SIG-M5 treated with dmso at 0.1 percent for 504 hours (cell line): Measurements from ENCODE around the gene NRXN3.

Experiments used
- DNase-seq: peaks from one replicate; lab custom pipeline; 2025; ENCODE audit not compliant: unreplicated experiment; lab: John Stamatoyannopoulos, UW

Gene NRXN3

DNA sequence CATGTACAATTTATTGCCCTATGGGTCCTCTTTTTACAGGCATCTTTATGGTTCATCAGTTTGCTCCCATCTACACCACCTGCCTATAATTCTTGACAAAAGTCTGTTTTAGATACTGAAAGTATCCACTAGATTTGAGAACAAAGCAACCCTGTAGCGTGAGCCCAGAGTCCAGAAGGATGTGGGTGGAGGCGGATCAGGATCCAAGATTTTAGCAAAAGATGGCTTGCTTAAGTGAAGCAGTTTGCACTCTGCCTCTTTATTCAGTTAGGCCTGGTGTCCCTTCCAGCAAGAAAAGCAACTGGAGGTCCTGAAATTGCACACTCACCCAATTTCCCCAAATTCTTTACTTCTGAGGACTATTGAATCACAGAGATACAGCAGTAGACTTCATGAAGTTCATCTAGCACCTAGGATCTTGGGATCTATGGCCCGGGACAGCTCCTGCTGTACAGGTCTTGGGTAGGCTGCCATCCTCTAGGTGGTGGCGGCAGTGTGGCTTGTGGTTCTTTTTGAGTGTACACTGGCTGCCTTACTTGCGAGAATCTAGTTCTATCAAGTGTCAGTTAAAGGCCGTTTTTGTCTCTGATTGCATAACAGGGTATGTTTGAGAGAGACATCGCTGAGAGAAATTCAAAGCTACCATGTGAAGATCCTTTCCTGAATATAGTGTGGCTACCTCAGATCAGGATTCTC, 873.2 kb downstream of the NRXN3 start:
- DNase-seq: no peak

DNA sequence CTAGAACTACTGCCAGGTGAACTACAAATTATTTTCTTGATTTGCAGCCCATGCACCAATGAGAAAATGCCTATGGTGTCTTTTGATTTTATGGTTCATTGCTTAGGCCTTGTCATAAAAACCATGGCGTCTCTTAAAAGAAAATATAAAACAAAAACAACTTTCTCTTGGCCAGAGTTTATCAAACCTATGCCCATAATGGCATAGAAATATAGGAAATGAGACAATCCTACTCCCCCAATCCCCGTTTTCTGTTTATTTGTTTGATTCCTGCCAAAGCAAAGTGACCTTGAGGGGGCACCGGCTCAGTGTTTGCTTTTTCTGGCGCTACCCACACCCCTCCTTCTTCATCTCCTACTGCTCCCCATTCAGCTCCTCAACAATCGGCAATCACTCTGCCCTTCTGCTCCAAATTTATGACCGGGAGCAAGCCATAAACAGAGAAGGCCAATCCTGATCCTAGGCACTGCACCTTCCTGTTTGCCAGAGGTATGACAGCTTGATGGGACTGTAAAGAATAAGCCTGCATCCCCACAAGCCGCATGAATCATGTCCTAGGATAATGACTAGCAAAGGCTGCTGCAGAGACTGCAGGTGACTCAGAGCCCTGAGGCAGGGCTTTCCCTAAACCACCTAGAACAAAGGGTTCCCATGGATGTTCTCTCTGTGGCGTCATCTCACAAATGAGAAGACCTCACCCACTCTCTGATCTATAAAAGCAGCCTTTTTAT, 874.9 kb downstream of the NRXN3 start:
- no peak for DNase-seq

DNA sequence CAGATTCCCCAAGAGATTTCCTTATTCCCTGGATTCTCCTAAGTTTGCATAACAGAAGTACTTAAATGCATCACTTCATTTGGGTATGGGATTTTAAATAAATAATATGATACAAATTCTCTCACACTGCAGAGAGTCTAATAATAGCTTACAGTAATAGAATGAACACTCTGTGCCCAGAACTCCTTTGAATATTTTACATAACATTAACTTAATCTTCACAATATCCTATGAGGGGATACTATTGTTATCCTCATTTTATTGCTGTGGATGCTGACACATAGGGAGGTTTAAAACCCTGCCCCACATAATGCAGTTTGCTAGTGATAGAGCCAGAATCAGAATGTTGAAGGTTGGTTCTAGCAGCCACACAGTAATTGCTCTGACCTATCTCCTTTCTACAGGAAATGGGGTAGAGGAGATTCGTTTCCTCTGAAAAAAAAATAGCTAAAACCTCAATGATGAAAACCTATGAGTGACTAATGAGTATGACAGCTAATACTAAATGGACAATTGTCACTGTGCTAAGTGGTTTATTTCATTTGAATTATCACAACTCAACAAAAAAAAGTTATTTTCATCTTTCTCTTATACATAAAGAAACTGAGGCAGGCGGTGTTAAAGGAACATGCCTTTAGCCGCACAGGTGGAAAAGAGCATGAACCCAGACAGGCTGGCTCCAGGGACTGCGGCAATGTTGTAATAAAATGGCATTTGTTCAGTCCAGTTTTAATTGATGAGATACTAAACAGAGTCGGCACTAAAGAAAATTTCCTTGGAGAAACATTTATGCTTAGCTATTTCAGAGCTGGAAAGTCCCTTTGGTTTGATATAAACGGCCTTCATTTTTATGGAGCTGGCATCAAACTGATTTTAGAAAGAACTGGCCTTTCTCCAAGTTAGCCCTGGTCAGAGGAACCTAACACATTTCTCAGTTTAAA, 880.9 kb downstream of the NRXN3 start:
- DNase-seq: no peak

DNA sequence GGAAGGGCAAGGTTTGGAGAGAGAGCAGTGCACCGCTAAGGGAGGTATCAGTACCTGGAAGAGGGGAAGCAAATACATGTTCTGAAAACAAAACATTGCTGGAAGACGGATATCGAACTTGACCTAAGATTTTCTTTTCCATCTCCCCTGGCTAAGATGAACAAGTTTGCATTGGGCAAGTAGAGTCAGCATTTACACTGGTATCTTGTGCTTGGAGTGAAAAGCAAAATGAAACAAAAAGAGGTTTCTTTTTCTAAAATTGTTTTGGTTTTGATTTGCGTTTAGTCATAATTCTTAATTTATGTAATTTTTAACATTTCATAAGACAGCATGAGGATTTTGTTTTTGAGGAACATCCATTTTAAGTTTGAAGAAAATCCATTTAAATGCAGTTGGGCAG, 881.6 kb downstream of the NRXN3 start:
- DNase-seq: no peak

DNA sequence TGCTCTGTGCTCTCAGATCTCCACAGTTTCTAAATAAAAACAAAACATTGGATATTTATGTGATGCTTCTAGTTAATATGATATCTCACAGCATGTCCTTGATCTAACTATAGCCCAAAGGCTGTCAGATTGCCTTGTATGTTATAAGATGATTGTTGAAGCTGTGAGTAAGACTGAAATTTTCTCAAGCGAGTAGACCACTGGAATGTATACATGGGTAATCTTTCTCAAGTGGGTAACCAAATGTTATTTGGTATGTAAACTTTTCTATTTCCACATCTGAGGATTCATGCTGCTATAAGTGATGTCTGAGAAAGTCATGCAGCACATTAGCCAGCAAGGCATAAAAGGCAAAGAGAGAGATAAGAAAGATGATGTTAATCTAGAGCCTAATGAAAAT, 886.7 kb downstream of the NRXN3 start:
- DNase-seq: no peak

DNA sequence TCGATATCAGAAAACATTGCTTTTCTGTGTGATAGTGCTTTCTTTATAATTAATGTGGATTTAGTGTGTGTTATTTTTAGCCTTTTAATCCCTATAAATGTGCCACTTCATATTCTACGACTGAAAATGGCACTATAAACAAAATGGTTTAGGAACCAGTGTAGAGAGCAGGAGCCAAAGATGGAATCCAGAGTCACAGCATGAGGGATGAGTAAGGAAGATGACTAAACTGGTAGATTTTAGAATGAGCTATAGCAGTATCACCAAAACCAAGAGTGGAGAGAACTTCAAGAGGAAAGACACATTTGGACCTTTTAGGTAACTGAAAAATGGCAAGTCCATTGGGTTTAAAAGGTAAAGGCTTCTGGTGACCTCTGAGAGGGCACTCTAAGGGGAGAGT, 887.2 kb downstream of the NRXN3 start:
- no peak for DNase-seq

DNA sequence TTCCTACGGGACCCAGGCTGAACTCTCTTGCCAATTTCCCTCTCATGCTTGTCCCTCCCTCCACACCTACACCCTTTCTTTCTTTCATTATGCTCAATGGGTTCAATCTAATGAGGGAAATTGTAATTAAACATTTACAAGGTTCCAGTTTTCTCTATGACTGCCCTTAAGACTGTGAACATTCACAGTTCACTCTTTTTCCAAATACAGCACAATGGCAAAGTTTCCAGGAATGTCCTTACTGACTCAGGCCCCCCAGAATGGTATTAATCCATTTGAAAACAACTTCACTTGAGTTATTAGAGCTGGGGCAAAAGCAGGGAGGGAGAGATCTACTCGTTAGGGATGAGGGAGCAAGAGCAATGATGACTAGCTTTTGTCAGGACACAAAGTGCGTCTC, 892.1 kb downstream of the NRXN3 start:
- no peak for DNase-seq

DNA sequence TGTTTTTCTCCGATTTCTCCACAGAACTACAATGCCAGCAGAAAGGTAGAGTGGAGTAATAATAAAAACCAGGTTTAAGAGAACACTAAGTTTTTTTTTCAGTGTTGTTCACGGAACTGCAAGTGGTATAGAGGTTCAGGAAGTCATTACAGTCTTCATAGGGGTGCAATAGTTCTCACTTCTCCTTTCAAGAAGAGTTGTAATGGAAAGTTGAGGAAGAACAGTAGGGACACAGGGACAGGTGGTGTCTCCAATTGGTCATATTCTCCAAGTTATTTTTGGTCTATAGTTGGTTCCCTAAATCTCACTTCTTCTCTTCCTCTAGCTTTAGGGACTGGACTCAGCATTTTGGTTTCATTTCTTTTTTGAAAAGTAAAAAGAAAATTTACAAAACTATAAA, 894.0 kb downstream of the NRXN3 start:
- DNase-seq: no peak

DNA sequence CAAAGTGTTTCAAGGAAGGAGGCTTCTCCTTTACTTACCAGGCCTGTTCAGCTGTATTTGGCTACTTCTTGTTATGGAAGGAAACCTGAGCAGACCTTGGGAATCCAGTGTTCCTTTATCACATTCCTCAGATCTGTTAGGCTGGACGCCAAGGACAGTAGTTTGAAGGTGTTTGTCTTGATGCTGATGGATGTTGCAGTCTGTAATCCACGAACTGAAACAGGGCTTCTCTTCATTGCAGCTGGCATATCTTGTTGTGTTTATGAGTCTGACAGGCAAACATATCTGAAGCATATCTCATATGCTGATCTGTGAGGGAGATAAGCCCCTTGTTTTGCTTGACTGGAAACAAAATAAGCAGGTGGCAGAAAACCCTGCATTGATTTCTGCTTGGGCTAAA, 904.3 kb downstream of the NRXN3 start:
- DNase-seq: no peak

DNA sequence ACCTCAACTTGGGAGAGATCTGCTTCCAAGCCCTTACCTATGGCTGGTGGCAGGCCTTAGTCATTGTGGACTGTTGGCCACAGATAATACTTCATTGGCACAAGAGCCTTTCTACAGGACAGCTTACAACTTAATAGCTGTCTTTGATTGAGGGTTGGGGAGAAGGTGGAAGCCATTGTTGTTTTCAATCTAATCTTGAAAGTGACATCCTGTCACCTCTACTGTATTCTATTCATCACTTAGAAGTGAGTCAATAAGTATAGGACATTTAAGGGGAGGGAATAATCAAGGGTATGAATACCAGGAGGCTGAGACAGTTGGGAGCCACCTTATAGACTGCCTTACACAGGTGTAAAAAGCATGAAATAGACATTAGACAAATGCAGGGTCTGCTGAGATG, 906.3 kb downstream of the NRXN3 start:
- DNase-seq: no peak

DNA sequence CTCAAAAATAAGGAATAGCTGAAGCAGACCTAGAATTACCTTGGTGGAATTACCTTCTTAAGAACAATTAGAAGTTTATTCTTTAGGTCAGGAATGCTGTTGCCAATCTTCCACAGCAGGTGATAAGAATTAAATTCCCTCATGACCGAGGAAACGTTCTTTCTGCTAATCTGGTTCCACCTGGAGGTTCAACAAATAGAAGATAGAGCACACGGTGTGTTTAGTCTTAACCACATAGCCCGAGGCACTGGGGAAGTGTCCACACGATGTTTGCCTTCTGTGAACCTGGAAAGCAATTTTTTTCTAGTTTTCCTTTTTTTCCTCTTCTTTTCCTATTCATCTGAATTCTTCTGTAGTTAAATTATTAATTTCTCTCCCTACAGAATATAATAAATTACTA, 906.9 kb downstream of the NRXN3 start:
- DNase-seq: no peak

DNA sequence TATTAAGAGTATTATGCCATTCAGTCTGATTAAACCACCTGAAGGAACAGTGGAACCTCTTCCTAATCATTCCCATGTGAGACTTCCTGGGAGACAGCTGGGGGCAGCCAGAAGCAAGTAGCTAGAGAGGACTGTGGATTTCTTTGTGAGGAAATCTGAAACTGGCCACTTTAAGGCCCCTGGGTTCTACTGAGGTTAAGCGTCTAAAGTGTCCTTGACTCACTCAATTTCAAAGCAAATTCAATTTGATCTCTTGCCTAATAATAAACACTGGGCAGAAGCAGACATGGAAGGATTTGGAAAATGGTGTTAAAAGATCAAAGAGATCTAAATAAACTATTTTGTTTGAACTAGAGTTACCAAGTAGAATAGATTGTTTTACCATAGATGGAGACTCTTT, 909.9 kb downstream of the NRXN3 start:
- no peak for DNase-seq

DNA sequence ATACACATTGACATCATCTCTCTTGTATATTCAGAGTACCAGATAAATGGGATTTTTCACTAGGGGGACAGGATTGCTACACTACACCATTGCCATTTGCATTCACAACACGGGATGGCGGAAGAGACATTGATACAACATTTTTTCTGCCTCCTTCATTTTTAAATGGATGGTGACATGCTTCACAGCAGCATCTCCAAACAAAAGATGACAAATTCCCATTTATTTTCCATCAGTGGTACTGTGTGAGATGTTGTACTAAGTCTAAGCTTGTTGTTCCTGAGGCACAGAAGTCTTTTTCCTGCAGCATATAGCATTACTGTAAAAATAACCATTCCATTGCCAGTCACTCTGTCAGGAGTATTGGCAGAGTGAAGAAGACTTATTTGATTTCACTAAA, 912.7 kb downstream of the NRXN3 start:
- no peak for DNase-seq

DNA sequence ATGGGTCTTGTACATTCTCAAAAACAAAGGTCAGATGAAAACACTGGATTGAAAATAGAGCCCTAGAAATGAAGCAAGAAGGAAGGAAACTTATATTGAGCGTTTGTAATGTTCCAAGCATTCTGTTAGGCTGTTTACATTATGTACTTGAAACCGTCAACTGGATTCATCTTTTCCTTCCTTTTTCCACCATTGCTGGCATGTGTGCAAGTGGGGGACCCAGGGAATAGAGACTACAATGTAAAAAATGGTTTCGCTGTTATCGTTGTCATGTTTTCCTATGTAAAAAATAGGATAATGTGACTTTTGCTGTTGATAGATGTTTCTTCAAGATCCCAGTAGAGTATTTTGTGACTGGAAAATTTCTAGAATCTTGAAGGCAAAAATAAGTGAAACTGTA, 913.2 kb downstream of the NRXN3 start:
- no peak for DNase-seq

DNA sequence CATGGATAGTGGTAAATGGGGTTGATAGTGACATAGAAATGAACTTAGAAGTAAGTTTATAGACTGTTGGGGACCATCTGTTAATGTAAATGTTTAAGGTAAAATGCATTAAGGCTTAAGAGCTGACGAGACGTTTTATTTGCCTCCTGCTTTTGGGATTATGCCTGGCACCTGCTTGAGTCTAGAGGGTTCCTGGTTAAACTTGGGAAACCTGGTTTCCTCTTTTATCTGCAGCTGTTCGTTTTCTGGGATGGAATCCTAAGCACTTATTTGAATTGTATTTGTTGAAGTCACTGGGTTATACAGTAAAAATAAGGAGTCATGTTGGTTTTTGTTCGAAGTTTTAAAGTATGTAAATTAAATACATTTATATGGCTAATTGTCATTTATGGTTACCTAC, 914.7 kb downstream of the NRXN3 start:
- no peak for DNase-seq

DNA sequence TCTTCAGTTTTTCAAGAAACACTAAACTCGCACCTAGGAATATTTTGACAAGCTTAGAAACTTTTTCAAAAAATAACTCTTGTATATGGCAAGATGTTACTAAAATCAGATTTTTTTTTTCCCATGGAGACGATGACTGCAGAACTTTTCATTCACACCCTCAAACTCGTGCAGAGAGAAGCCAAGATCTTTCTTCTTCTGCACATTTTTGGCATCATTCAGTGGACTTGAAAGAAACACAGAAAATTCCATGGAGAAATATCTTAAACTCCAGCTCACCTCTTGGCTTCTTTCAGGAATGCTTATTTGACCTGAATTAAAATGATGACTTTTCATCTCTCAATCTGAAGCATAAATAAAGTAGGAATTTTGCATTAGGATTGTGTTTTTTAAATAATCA, 919.4 kb downstream of the NRXN3 start:
- no peak for DNase-seq

DNA sequence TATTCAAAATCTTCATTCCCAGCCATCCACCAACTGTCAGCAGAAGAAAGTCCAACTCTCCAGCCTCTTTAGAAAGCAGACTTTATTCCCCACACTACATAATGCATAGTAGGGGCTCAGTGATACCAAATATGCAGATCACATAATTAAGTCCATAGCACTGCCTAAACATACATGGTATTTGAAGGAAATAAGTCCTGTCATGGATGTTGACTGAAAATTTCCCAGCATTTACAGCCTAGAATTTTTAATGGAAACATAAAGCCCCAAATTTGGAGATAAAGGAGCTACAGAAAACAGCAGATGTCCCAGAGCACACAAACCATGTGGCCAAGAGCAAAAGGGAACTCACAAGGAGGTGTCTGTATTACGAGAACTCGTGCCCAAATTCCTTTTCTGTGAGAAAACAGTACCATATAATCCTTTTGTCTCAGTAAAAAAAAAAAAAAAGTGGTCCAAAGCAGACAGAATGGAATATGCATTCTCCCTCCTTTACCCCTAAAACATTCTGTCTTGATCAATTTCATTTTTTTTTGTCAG, 920.5 kb downstream of the NRXN3 start:
- no peak for DNase-seq

DNA sequence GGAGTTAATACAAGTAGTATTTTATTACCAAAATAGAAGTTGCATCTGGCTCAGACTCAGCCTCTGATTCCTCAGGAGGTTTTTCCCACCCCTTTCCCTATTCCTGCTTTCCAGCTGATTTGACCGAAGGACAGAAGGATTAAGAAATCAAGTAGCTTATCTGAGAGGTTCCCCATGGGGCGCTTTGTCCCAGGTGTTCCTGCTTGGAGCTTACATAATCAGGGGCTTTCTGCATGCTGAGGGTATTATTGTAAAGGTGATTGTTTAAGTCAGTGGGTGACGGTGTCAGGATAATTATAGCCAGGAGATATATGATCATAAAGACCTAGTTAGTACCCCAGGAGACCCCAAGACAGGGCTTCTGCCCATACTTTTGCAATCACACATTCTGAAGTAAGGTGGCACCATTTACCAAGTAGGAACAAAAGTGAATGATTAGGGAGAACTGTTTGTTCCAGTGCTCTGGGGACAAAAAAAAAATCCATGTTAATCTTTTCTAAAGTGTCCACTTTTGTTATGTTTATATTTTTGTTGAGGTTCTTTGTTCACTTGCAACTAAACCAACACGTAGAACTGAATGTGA, 921.3 kb downstream of the NRXN3 start:
- DNase-seq: no peak

DNA sequence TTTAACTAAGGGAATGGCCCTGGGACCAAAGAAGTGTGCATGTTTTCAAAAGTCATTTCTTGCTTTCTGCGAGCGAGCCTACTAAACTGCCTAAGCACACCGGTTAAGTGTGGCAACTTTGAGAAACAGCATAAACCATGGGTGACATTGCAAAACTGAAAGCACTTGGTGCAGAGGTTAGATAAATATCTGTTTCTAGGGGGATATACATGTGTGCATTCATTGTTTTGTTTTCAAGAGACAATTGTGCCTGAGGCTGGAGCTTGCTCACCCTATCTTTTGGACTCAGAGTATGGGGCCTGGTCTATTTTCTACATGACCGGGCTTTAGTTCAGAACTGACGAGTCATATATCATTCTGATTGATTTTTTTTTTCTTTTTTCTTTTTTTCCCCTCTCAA, 923.4 kb downstream of the NRXN3 start:
- DNase-seq: no peak

DNA sequence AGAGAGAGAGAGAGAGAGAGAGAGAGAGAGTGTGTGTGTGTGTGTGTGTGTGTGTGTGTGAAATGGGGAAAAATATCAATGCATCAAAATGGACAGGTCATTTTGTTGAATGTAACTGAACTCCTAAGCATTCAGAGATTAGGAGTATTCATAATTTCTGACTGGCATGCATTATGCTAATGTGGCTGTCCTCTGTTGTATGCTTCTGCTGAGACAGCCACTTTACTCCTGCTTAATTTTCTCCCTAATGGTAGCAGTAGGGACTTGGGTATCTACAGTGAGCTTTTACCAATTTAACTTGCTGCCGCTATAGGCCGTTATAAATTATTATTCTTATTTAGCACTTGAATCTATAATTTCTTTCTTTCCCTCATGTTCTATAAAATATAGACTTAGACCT, 924.8 kb downstream of the NRXN3 start:
- DNase-seq: no peak

DNA sequence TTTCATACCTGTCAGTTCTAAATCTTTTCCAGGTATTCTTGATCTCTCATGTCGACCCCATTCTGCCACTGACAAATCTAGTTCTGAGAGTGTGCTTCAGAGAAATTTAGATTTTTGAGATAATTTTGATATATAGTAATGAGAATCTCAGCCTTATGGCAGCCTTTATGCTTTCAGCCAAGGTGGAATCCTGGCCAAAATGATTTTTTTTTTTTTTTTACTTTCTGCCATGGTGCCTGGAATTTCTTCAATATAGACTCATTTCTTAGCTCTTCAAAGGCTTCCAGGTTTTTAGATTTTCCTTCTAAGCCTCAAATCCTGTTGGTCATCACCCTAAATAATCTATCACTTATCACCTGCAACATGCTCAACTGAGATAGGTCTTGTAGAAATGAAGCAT, 926.6 kb downstream of the NRXN3 start:
- DNase-seq: no peak
